HAP-1 (cell line): Measurements from ENCODE around the gene ITGAL.
"Not testable (repeated sequence)": the region's sequence is repeated elsewhere in the genome, so short reads cannot be mapped to it uniquely, and the experiment has no call there.

Experiments
- DNase-seq, 2 experiments: peaks; one replicate each; pipeline ENCODE4 v3.0.0-alpha.2; 2016 to 2020; ENCODE audit warnings: low spot score in 2 of 2
- H3K27me3 ChIP-seq: fragments of 250-450 bp; sonication (Bioruptor Pico); 2 replicates; pipeline ENCODE4 v1.5.1; 2020; ENCODE audit warnings: low read depth, mild to moderate bottlenecking, moderate library complexity
- H3K36me3 ChIP-seq: fragments of 250-450 bp; sonication (Bioruptor Pico); replicated peaks from 2 replicates; pipeline ENCODE4 v1.5.1; 2020; ENCODE audit warnings: mild to moderate bottlenecking
- H3K4me1 ChIP-seq: fragments of 250-450 bp; sonication (Bioruptor Pico); 2 replicates; pipeline ENCODE4 v1.5.1; 2020; ENCODE audit warnings: mild to moderate bottlenecking
- H3K4me3 ChIP-seq: fragments of 250-450 bp; sonication (Bioruptor Pico); 2 replicates; pipeline ENCODE4 v1.5.1; 2020; ENCODE audit warnings: mild to moderate bottlenecking, moderate library complexity
- H3K9me3 ChIP-seq: fragments of 250-450 bp; sonication (Bioruptor Pico); 2 replicates; pipeline ENCODE4 v1.5.1; 2020; ENCODE audit warnings: mild to moderate bottlenecking, moderate library complexity
- in situ Hi-C: fragments of 300-500 bp; cut with MboI; formaldehyde crosslinking; loops from 3 replicates; pipeline ENCODE4 v1.14.3; 2020; ENCODE audit warnings: low sequenced_read_pairs, inconsistent platforms, mixed read lengths

ITGAL gene

DNA sequence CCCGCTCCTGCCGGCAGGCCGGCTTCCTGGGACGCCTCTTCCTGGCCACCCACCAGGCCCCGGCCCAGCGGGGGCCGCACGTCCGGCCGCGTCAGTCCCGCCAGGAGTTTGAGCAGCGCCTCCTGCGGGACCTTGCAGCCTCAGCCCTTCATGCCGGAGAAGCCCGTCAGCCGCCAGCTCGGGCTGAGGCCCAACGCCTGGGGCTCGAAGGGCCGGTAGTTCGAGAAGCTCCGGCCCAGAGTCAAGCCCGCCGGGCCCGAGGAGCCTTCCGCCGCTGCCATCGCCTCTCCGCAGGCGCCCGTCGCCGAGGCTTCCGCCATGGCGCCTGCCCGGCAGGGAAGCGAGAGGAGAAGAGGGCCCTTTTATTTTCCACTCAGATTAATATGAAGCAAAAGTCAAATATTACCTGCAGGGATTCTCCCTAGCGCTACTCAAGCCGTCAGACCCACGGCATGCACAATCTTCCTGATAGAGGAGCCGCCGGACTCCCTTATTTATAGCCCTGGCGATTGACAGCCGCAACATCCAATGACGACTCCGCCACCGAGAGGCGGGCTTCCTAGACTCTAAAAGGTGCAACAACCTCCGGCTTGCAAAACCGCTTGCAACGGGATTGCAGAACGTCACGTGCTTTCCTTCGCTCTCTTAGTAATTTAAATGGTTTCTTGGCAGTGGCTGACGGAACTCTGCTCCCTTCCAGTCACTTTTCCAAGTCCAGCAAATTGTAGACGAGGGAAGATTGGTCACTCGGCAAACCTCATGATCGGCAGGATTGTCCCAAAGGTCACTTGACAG is 26.9 kb upstream of the ITGAL start, which contains the start of gene SEPHS2:
TSS of gene SEPHS2 (minus strand) at position 467 of the 795 bp plus-strand sequence. CDS start at position 320, 147 bp downstream.
- in situ Hi-C loops: loop anchor here (5.0 kb wide), 1 partner anchor 187 kb away; no protein-coding TSS in a partner anchor
- Histone ChIP-seq H3K36me3 (peaks cover 15% of the 10 kb centered on the region), H3K4me3 (peak within 1 kb of the TSS; percentile 56), H3K27me3 (no peaks in the 10 kb centered on the region), H3K4me1 (peaks cover 8% of the 10 kb centered on the region), H3K9me3 (peaks cover 9% of the 10 kb centered on the region; the same call in 1 of the 2 replicates)
- DNase-seq: peak; percentile 84 to 97

DNA sequence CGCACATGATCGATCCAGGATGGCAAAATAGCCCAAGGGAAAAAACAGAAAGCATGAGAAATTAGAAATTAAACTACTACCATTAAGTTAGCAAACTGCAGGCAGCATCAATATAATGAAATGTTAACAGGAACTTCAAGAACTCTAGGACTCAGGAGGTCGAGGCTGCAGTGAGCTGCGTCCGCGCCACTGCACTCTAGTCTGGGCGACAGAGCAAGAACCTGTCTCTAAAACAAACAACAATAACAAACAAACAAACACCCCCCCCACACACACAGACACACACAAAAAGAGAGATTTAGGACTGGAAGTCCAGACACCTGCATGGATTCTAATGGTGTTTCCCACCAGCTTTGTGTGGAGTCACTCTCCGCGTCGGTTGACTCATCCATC is 26.3 kb upstream of the ITGAL start:
- H3K4me1 ChIP-seq: peaks cover 8% of the 10 kb centered on the region
- in situ Hi-C loops: loop anchor here (5.0 kb wide), 1 partner anchor 186 kb away; no protein-coding TSS in a partner anchor
- H3K27me3 ChIP-seq: no peaks in the 10 kb centered on the region
- peaks cover 9% of the 10 kb centered on the region; the same call in 1 of the 2 replicates for H3K9me3 ChIP-seq
- peak overlapping the region; percentile 56 for H3K4me3 ChIP-seq
- no peak for DNase-seq
- H3K36me3 ChIP-seq: peaks cover 15% of the 10 kb centered on the region

DNA sequence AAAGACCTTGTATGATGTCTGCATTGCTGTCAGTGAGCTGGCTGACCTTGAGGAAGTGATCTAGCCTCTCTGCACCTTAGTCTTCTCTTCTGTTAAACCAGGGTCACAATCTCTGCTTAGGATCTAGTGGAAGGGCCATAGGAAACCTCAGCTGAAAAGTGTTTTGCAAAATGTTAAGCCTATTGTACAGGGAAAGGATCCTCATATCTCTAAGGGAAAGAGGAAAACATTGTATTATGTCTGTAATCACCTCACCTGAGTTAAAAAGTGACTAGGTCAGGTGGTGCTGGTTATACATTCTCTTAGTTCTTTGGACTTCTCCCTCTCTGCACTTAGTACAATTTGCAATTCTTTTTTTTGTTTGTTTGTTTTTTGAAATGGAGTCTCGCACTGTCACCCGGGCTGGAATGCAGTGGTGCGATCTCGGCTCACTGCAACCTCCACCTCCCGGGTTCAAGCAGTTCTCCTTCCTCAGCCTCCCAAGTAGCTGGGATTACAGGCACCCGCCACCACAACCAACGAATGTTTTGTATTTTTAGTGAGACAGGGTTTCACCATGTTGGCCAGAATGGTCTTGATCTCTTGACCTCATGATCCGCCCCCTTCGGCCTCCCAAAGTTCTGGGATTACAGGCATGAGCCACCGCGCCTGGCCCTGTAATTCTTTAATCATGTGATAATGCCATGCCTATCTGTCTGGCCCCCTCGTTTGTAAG is 24.9 kb upstream of the ITGAL start:
- Histone ChIP-seq H3K27me3 (no peaks in the 10 kb centered on the region), H3K9me3 (peaks cover 9% of the 10 kb centered on the region; the same call in 1 of the 2 replicates), H3K4me3 (no peak overlapping the region), H3K4me1 (peaks cover 15% of the 10 kb centered on the region), H3K36me3 (peaks cover 15% of the 10 kb centered on the region)
- no peak for DNase-seq
- in situ Hi-C loops: loop anchor here (5.0 kb wide), 1 partner anchor 185 kb away; no protein-coding TSS in a partner anchor

DNA sequence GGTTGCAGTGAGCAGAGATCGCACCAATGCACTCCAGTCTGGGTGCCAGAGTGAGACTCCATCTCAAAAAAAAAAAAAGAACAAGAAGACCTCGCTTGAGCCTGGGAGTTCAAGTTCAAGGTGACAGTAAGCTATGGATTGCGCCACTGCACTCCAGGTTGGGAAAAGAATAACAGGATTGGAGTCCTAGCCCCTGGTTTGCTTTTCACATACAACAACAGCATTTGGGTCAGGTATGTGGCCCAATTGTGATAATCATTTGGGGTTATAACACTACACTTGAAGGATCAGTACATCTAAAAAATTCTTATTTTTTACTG is 23.5 kb upstream of the ITGAL start:
- Histone ChIP-seq H3K9me3 (peaks cover 6% of the 10 kb centered on the region; the same call in 1 of the 2 replicates), H3K27me3 (no peaks in the 10 kb centered on the region), H3K4me1 (peaks cover 17% of the 10 kb centered on the region), H3K36me3 (peaks cover 5% of the 10 kb centered on the region), H3K4me3 (no peak overlapping the region)
- in situ Hi-C loops: loop anchor here (5.0 kb wide), 1 partner anchor 183 kb away; no protein-coding TSS in a partner anchor
- no peak for DNase-seq

DNA sequence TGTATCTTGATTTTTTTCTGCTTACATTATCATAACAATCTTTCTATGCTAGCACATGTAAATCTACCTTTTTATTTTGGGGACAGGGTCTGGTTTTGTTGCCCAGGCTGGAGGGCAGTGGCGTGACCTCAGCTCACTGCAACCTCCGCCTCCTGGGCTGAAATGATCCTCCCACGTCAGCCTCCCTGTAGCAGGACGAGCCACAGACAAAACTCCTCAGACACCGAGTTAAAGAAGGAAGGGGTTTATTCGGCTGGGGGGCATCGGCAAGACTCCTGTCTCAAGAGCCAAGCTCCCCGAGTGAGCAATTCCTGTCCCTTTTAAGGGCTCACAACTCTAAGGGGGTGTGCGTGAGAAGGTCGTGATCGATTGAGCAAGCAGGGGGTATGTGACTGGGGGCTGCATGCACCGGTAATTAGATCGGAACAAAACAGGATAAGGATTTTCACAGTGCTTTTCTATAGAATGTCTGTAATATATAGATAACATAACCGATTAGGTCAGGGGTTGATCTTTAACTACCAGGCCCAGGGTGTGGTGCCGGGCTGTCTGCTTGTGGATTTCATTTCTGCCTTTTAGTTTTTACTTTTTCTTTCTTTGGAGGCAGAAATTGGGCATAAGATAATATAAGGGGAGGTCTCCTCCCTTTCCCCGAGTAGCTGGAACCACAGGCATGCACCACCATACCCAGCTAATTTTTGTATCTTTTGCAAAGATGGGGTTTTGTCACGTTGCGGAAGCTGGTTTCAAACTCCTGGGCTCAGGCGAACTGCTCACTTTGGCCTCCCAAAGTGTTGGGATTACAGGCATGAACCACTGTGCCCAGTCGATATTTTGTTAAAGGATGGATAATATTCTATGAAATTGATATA is 19.6 kb upstream of the ITGAL start:
- H3K4me3 ChIP-seq, H3K9me3 ChIP-seq, in situ Hi-C loops, DNase-seq, H3K36me3 ChIP-seq, H3K27me3 ChIP-seq: not testable (repeated sequence)
- peaks cover 20% of the 10 kb centered on the region for H3K4me1 ChIP-seq

DNA sequence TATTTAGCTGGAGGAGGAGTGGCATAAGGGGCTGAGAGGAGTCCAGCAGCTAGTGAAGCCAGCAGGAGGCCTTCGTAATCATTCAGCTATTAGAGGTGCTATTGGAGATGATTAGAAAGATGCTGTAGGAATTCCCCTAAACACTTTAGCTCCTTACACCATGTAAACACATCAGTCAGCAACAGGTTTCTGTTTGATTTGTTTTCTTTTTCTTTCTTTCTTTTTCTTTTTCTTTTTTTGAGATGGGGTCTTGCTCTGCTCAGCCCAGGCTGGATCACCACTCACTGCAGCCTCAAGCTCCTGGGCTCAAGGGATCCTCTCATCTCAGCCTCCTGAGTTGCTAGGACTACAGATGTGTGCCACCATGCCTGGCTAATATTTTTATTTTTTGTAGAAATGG is 16.2 kb upstream of the ITGAL start:
- in situ Hi-C loops: no loop called here
- no peak overlapping the region for H3K4me3 ChIP-seq
- no peak for DNase-seq
- H3K4me1 ChIP-seq: peaks cover 20% of the 10 kb centered on the region
- no peaks in the 10 kb centered on the region for H3K36me3 ChIP-seq
- no peaks in the 10 kb centered on the region for H3K9me3 ChIP-seq
- no peaks in the 10 kb centered on the region for H3K27me3 ChIP-seq

DNA sequence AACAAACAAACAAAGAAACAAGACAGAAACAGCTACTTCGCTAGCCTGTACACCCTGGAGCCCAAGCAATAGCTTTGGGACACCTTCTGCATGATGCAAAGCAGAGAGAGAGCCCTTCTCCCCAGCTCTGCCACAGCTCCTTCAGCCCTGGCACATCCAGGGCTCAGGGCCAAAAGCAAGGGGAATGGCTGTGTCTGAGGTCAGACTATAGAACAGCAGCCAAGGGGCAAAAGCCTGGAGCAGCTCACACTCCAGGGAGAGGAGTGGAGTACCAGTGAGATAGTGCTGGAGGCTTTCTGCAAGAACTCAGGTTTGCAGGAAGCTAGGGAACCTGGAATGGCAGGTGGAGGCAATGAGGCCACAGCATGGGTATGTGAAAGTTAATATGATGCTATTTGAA is 15.3 kb upstream of the ITGAL start:
- peaks cover 13% of the 10 kb centered on the region for H3K4me1 ChIP-seq
- H3K4me3 ChIP-seq: no peak overlapping the region
- no peak for DNase-seq
- in situ Hi-C loops: no loop called here
- H3K9me3 ChIP-seq: no peaks in the 10 kb centered on the region
- H3K27me3 ChIP-seq: no peaks in the 10 kb centered on the region
- no peaks in the 10 kb centered on the region for H3K36me3 ChIP-seq

DNA sequence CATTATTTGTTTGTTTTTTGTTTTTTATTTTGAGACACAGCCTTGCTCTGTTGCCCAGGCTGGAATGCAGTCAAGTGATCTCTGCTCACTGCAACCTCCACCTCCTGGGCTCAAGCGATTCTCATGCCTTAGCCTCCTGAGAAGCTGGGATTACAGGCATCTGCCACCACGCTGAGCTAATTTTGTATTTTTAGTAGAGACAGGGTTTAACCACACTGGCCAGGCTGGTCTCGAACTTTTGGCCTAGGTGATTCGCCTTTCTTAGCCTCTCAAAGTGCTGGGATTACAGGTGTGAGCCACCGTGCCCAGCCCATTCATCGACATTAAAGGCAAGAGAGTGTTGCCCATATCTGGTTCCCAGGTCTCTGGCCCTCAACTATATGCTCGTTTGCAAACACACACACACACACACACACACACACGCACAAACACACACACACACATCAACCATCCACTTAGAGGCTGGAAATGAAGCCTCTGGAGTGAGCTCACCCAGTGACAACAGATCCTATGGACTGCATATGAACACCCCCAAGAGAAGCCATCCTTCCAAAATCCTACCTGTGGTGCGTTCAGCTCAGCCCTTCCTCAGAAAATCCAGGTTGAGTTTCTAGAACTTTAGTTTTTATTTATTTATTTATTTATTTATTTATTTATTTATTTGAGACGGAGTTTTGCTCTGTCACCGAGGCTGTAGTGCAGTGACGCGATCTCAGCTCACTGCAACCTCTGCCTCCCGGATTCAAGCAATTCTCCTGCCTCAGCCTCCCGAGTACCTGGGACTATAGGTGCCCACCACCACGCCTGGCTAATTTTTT is 14.6 kb upstream of the ITGAL start:
- in situ Hi-C loops: no loop called here
- no peak overlapping the region for H3K4me3 ChIP-seq

DNA sequence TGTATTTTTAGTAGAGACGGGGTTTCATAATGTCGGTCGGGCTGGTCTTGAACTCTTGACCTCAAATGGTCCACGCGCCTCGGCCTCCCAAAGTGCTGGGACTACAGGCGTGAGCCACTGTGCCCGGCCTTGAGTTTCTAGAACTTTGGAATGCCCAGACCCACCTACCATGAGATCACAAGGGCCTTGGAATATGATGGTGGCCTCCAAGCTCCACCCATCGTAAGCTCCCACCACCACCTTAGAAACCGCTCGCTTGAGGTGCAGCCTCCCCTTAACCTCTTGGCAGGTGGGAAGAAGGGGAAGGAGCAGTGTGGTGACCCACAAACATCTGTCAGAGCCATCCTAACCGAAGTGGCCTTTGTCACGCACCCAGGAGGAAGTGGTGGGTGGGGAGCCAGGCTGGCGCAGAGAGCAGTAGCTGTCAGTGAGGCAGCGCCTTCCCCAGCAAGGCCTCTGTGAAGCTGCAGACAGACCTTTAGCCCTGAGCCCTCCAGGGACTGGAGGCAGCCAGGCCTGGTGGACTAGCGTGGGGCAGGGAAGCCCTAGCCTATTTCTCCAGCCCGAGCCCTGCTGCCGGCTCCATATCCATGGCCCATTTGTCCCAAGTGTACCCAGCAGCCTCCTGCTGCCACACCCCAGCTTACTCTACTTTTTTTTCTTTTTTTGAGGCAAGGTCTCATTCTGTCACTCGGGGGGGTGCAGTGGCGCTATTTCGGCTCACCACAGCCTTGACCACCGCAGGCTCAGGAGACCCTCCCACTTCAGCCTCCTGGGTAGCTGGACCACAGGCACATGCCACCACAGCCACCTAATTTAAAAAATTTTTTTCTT is 13.8 kb upstream of the ITGAL start:
- in situ Hi-C loops: no loop called here
- Histone ChIP-seq H3K4me3 (no peak overlapping the region), H3K36me3 (no peaks in the 10 kb centered on the region), H3K9me3 (no peaks in the 10 kb centered on the region), H3K4me1 (peaks cover 13% of the 10 kb centered on the region), H3K27me3 (no peaks in the 10 kb centered on the region)
- no peak for DNase-seq

More for the DNA sequence above, 14.6 kb upstream of the ITGAL start:
- H3K36me3 ChIP-seq: no peaks in the 10 kb centered on the region
- H3K4me1 ChIP-seq: peaks cover 13% of the 10 kb centered on the region
- H3K9me3 ChIP-seq: no peaks in the 10 kb centered on the region
- no peaks in the 10 kb centered on the region for H3K27me3 ChIP-seq
- no peak for DNase-seq

DNA sequence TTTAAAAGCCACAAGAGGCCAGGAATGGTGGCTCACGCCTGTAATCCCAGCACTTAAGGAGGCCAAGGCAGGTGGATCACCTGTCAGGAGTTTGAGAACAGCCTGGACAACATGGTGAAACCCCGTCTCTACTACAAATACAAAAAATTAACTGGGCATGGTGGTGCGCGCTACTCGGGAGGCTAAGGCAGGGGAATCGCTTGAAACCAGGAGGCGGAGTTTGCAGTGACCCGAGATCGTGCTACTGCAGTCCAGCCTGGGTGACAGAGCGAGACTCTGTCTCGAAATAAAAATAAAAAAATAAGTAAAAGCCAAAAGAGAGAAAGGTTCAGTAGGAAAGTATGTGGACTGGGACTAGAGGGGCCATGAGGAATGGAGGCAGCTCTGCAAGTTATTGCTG is 13.1 kb upstream of the ITGAL start:
- Histone ChIP-seq H3K4me3 (no peak overlapping the region), H3K27me3 (no peaks in the 10 kb centered on the region), H3K36me3 (no peaks in the 10 kb centered on the region), H3K4me1 (peaks cover 7% of the 10 kb centered on the region), H3K9me3 (no peaks in the 10 kb centered on the region)
- no peak for DNase-seq
- in situ Hi-C loops: no loop called here

DNA sequence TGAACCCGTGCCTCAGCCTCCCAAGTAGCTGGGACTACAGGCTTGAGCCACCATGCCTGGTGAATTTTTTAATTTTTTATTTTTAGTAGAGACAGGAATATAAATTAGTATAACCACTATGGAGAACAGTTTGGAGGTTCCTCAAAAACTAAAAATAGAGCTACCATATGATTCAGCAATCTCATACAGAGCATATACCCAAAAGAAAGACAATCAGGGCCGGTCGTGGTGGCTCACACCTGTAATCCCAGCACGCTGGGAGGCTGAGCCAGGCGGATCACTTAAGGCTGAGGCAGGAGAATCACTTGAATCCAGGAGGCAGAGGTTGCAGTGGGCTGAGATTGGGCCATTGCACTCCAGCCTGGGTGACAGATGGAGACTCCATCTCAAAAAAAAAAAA is 11.1 kb upstream of the ITGAL start:
- DNase-seq, H3K36me3 ChIP-seq, H3K27me3 ChIP-seq, H3K4me1 ChIP-seq, H3K9me3 ChIP-seq, in situ Hi-C loops, H3K4me3 ChIP-seq: not testable (repeated sequence)

DNA sequence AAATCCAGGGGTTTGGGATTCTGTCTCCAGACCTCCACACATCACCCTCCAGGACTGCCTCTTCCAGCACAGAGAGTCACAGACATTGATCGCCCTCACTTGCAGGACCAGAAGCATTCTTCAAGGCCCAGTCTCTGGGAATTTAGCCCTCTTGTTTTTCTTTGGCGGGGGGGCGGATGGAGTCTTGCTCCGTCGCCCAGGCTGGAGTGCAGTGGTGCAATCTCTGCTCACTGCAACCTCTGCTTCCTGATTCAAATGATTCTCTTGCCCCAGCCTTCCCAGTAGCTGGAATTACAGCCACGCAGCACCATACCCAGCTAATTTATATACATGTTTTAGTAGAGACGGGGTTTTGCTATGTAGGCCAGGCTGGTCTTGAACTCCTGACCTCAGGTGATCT is 8.5 kb upstream of the ITGAL start:
- no peaks in the 10 kb centered on the region for H3K4me1 ChIP-seq
- no peak for DNase-seq
- no peaks in the 10 kb centered on the region for H3K27me3 ChIP-seq
- H3K9me3 ChIP-seq: no peaks in the 10 kb centered on the region
- in situ Hi-C loops: no loop called here
- H3K4me3 ChIP-seq: no peak overlapping the region
- H3K36me3 ChIP-seq: no peaks in the 10 kb centered on the region
